Stimulated activated CD4-positive, alpha-beta T cell treated with anti-CD3 and anti-CD28 coated beads, TNF-alpha, amount 100 ng/mL, for 48 hours (primary cell): Measurements from ENCODE around the gene CHRNA4.
"Not testable (repeated sequence)": the region's sequence is repeated elsewhere in the genome, so short reads cannot be mapped to it uniquely, and the experiment has no call there.

ENCODE experiments used
- DNase-seq, 3 donors: peaks; one replicate each; pipeline ENCODE4 v3.0.0-alpha.2; 2020; ENCODE audit warnings: low read depth in 3 of 3

Gene CHRNA4

GRCh38 chr20:63350196-63350595, 11.0 kb downstream of the CHRNA4 start:
- no peak for DNase-seq

DNA sequence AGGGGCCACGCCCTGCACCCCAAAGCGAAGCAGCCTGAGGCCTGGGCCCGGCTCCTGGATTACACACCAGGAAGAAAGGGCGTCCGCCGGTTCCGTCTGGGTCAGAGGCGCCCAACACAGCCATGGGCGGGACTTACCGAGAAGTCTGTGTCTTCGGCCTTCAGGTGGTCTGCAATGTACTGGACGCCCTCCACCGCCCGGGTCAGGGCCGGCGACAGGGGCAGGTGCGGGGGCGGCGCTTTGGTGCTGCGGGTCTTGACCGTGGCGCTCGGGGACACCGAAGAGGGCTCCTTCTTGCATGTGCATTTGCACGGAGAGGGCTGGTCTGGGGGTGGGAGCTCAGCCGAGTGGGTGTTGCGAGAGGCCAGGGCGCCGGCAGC, 11.6 kb downstream of the CHRNA4 start:
- no peak for DNase-seq

- no peak for DNase-seq
Measured at GRCh38 chr20:63348828-63349515, 12.2 kb downstream of the CHRNA4 start.

DNA sequence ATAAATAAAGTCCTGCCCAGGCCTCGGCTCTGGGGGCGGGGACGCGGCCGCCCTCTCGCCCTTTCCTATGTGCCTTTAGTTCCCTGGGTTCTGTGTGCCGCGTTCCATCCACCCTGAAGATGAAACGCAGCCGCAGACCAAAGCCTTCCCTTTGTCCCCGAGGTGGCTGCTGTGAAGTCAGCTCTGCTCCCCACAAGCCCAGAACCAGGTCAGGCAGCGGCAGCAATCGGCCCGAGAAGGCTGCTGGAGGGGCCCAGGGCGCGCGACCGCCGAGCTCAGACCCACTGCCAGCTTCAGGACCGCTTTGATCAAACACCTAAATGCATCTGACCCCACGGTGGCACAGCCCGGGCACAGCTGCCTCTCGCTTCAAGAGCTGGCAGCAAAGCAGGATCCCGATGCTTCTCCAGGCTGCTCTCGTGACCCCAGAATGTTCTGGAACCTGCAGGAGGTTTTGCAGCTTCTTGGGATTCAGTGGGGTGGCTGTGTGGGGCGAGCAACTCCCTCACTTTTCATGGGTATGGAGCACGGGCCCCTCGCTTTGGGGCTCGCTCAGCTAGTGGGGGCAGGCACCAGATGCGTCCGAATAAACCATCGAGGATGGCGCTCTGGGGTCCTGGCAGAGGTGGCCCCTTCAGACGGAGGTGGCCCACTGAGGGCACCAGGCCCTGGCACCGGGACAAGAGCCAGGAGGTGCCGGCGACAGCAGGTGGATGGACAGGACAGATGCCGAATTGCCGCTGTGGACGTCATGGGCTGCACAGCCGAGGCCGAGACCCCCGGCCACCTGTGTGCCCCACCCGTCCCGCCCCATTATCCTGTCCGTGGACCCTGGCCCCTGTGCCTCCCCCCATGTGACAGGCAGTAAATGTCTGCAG, 13.0 kb downstream of the CHRNA4 start:
- no peak for DNase-seq

DNA sequence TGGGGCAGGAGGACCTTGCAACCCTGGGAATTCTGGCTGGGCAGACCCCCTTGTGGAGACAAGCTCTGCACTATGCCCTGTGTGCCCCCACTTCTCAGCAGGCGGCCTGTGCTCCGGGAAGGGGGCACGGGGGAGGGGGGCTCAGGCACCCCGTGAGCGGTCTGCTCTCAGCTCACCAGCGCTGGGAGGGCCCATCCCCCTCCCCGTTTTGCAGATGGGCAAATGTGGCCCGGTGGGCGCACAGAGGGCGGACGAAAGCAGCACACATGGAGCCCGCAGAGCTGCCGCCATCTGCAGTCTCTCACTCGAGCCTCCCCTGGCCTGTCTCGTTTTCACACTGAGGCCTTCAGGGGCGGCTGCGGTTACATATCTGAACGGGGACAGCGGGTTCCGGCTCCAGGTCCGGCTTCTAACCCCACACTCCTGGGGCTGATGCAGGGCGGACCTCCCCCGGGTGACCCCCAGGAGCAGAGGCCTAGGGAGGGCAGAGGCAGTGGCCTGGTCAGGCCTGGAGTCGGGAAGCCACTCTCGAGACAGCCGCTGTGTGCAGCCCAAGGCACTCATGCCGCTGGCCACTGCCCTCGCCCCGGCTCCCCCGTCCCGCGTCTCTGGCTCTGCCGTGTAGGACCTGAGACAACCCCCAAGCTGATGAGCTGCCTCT, 13.9 kb downstream of the CHRNA4 start:
- DNase-seq: no peak

GRCh38 chr20:63346131-63347080, 14.7 kb downstream of the CHRNA4 start:
- DNase-seq: no peak

DNA sequence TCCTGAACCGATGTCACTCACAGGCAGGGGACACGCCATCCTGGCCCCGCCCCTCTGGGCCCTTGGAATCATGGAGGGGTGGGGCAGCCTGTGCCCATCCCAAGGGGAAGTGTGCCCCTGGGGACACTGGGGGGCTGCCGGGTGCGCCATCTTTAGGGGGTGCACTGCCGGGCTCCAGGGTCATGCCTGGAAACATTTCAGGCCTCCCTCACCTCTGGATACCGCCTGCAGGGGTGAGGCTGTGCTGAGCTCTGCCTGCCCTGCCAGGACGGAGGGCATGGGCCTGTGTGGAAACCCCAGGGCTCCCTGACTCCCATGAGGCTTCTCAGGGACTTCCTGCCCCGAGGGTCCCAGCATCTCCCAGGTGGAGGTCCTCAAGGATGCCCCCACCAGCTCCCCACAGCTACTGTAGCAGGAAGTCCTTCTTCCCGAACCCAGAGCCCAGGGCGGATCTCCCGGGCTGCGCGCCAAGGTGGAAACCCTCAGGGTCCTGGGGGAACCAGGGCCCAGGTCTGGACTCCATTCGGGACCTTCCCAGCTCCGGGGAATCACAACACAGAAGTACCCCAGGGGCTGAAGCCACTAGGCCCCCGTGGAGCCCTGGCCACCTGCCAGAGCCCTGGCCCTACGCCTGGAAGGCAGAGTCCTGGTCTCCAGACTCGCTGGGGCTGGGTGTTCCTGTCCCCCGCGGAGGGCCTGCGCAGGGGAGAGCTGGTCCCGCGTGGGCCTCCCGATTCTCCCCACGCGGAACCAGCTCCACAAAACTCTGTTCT, 15.6 kb downstream of the CHRNA4 start:
- DNase-seq: no peak

DNA sequence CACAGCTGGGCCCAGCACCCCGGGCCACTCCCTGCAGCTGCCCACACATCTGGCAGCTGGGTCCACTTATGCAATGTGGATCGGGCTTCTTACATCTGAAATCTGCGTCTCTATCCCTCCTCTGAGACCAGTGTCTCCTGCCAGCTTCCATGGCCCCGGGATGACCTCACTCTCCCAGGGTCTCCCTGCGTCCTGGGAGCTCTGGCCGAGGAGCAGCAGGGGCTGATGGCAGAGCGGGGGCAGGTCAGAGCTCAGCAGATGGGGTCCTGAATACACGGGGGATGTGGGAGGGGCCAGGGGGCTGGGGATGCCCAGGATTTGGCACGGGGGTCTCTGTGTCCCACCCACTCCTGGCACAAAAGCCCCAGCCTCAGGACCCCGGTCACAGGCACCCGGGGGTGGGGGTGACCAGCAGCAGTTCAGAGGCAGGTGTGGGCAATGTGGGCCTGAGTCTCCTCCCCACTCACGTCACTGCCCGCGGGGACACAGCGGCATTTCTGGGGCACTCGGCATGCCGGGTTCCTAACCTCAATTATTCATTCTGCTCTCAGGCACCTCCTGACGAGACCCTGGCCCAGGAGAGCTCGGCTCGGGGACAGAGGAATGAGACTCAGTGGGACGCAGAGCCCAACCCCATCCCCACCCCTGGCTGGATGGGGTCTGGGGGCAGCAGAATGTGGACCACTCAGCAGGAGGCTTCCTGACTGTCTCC, 16.4 kb downstream of the CHRNA4 start:
- DNase-seq: no peak

DNA sequence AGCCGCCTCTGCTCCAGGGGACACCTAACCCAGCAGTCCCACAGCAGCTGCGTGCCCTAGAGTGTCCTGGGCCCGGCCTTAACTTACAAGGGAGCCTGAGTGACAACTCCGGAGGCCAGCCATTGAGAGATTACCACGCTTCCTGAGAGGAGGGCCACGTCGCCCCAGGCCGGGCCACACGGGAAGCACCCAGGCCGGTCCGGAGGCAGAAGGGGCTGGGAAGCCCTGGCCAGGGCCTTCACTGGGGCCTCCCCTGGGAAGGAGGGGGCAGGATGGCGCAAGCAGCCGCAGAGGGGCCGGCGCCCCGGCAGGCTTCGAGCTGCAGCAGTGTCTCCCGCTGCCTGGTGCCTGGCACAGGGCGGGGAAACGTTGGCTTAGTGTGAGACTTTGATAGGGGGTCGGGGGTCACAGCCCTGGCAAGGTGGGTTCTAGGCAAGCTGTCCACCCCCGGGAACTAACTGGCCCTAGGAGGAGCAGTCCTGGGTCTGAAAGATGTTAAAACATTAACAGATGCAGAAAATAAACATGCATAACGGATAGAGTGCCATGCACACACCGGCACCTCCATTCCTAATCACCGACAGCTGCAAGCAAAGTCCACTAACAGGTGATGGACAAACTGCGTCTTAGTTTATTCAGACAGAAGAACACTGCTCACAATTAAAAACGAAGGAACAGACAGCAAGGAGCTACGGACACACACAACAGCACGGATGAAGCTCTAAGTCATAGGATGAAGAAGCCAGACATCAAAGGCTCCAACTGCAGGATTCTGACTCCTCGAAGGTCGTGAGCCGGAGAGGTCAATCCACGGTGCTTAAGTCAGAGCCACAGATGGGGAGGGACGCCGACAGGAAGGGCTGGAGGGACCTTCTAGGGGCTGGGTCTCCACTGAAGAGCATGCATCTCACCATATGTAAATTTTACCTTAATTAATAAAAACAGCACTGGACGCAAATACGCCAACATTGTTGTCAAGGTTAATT, 17.4 kb downstream of the CHRNA4 start:
- DNase-seq: no peak

DNA sequence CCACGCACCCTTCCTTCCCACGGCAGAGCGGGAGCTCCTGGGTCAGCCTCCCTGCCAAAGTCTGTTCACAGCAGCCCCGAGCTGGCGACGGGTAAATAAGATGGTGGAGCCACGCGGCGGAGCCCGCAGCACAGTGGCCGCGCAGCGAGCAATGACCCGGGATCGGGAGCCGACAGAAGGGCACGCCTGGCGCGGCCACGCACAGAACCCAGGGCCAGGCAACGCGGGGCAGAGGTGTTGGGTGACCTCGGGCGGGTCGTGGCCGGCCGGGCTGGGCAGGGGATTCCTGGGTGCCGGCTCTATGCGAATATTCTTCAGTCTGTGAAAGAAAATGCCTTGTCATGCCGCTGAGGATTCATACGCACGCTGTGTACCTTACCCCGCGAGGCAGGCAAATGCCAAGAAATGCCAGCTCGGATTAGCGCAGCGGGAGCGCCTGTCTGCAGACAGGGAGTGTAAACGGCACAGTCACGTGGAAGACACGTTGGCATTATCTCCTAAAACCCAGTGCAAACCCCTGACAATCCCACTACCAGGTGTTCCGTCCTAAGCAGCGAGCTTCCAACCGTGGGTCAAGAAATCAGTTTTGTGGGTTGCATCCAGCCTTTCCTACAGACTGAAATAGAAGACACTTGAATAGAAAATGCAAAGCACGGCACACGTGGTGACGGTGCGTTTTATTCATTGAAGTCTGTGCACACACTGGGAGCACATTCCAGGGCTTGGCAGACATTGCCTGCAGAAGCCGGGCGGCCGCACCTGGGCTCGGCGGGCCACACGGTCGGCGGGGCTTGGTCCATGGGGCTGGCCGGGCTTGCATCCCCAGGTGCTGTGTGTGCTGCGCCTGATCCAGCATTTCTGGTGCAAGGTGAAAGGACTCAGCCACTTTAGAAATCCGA, 18.3 kb downstream of the CHRNA4 start:
- DNase-seq: no peak

DNA sequence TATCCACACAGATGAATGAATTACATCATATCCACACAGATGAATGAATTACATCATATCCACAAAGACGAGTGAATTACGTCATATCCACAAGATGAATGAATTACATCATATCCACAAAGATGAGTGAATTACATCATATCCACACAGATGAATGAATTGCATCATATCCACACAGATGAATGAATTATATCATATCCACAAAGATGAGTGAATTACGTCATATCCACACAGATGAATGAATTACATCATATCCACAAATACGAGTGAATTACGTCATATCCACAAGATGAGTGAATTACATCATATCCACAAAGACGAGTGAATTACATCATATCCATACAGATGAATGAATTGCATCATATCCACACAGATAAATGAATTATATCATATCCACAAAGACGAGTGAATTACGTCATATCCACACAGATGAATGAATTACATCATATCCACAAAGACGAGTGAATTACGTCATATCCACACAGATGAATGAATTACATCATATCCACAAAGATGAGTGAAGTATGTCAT, 20.9 kb downstream of the CHRNA4 start:
- not testable (repeated sequence) for DNase-seq

DNA sequence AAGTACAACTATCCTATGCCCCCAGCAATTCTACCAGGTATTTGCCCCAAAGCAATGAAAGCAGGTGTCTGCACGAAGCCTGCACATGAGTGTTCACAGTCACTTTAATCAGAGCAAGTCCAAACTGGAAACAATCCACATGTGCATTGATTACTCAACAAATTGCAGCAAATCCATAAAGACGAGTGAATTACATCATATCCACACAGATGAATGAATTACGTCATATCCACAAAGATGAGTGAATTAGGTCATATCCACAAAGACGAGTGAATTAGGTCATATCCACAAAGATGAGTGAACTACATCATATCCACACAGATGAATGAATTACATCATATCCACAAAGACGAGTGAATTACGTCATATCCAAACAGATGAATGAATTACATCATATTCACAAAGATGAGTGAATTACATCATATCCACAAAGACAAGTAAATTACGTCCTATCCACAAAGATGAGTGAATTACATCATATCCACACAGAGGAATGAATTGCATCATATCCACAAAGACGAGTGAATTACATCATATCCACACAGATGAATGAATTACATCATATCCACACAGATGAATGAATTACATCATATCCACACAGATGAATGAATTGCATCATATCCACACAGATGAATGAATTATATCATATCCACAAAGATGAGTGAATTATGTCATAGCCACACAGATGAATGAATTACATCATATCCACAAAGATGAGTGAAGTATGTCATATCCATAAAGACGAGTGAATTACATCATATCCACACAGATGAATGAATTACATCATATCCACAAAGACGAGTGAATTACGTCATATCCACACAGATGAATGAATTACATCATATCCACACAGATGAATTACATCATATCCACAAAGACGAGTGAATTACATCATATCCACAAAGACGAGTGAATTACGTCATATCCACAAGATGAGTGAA, 21.7 kb downstream of the CHRNA4 start:
- not testable (repeated sequence) for DNase-seq

DNA sequence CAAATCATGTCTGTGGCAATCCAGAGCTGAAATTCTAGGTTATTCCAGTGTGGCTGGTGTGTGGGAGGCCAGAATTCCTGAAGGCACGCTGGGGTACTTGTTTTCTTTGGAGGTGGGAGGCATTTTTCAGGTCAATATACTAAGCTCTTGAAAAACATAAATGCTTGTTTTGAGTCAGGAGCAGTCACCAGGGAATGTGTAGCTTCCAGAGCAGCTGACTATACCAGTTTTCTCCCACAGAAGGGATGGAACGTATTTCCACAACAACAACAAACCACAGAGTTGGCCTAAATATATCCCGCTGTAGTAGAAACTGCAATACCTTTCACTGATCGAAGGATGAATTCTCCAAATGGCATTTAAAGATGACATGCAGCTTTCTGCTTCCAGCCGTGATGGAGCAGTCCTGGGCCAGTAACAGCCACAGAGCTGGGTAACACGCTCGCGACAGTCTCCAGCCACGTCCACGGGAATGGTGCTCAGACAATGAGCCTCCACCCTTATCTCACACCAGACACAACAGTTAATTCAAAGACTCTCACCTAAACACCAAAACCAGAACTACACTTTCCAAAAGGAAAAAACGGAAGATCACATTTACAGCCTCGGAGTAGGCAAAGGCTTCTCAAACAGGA, 23.2 kb downstream of the CHRNA4 start:
- DNase-seq: no peak

DNA sequence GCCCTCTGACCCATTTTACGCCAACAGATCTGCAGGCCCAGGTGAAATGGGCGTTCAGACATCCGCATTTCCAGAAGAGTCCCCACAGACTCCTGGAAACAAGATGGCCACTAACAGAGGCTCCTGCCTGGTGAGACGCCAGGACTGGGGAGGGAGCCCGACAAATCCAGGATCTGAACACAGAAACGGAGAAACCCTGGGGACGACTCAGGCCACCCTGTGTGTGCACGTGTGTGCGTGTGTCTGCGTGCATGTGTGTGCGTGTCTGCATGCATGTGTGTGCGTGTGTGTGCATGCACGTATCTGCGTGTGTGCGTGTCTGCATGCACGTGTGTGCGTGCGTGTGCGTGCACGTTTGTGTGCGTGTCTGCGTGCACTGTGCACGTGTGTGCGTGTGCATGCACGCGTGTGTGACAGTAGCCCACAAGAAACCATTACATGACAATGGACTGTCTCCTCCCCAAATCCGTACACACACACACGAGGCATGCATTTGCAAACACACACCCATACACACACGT, 24.9 kb downstream of the CHRNA4 start:
- no peak for DNase-seq

GRCh38 chr20:63335711-63336110, 25.4 kb downstream of the CHRNA4 start:
- no peak for DNase-seq

DNA sequence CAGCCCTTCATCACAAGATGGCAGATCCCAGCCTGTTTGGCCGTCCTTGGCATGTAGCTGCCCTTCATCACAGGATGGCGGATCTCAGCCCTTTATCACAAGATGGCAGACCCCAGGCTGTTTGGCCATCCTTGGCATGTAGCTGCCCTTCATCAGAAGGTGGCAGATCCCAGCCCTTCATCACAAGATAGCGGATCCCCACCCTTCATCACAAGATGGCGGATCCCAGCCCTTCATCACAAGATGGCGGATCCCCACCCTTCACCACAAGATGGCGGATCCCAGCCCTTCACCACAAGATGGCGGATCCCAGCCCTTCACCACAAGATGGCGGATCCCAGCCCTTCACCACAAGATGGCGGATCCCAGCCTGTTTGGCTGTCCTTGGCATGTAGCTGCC, 26.1 kb downstream of the CHRNA4 start:
- DNase-seq: not testable (repeated sequence)
